ENCODE measurements around the gene ANKRD16. TPM values are rescaled to one million over a fixed set of nuclear protein-coding genes. Genes with fewer than 3 reads are reported as not detected.

The ANKRD16 gene
- total RNA-seq, 8 experiments from 2014 or later: 3.6 to 11.4 (median 6.4) TPM

- 85 to 100% (median 100%) methylated on average over 1 to 7 of the region's 8 CpGs; no CpG with 5 or more reads in 2 of the 10 experiments for WGBS, 10 experiments
- Histone ChIP-seq H3K27ac (no peak overlapping the region), H3K4me1 (replicated peaks in 1 of 2) (no peaks in the 10 kb centered on the region), H3K4me3 (no peak overlapping the region)
- in situ Hi-C loops (cut with MboI; ENCODE audit: low pct_unique_long_range_greater_than_20kb in 2 of 9, low sequenced_read_pairs in 9 of 9, unreplicated experiment in 9 of 9): no loop called here
- ATAC-seq (replicated peaks in 6 of 8): no peak
Observed at GRCh38 chr10:5897504-5897903, 7.8 kb upstream of the ANKRD16 start.

GRCh38 chr10:5897053-5897340, 7.3 kb upstream of the ANKRD16 start:
- H3K4me1 ChIP-seq (replicated peaks in 1 of 2): no peaks in the 10 kb centered on the region
- WGBS, 10 experiments: 0 to 100% (median 97%) methylated on average over 1 to 3 of the region's 4 CpGs; no CpG with 5 or more reads in 2 of the 10 experiments
- in situ Hi-C loops (cut with MboI; ENCODE audit: low pct_unique_long_range_greater_than_20kb in 2 of 9, low sequenced_read_pairs in 9 of 9, unreplicated experiment in 9 of 9): no loop called here
- H3K27ac ChIP-seq: no peak overlapping the region
- no peak overlapping the region for H3K4me3 ChIP-seq
- no peak for ATAC-seq (replicated peaks in 6 of 8)

GRCh38 chr10:5896208-5897052, 6.7 kb upstream of the ANKRD16 start:
- in situ Hi-C loops (cut with MboI; ENCODE audit: low pct_unique_long_range_greater_than_20kb in 2 of 9, low sequenced_read_pairs in 9 of 9, unreplicated experiment in 9 of 9): no loop called here
- 62 to 100% (median 100%) methylated on average over 1 to 3 of the region's 5 CpGs; no CpG with 5 or more reads in 2 of the 10 experiments for WGBS, 10 experiments
- Histone ChIP-seq H3K4me1 (replicated peaks in 1 of 2) (no peaks in the 10 kb centered on the region), H3K27ac (no peak overlapping the region), H3K4me3 (no peak overlapping the region)
- no peak for ATAC-seq (replicated peaks in 6 of 8)

- Histone ChIP-seq H3K4me1 (replicated peaks in 1 of 2) (peaks cover 4 to 5% of the 10 kb centered on the region in 2 donors), H3K4me3 (no peak overlapping the region), H3K27ac (no peak overlapping the region)
- no peak for ATAC-seq (replicated peaks in 6 of 8)
- in situ Hi-C loops (cut with MboI; ENCODE audit: low pct_unique_long_range_greater_than_20kb in 2 of 9, low sequenced_read_pairs in 9 of 9, unreplicated experiment in 9 of 9): no loop called here
- WGBS, 10 experiments: 70 to 100% (median 98%) methylated on average over 1 to 5 of the region's 9 CpGs; no CpG with 5 or more reads in 2 of the 10 experiments
Observed at GRCh38 chr10:5895804-5896203, 6.1 kb upstream of the ANKRD16 start.

GRCh38 chr10:5895365-5895764, 5.7 kb upstream of the ANKRD16 start:
- in situ Hi-C loops (cut with MboI; ENCODE audit: low pct_unique_long_range_greater_than_20kb in 2 of 9, low sequenced_read_pairs in 9 of 9, unreplicated experiment in 9 of 9): no loop called here
- peaks cover 4 to 6% of the 10 kb centered on the region in 2 donors for H3K4me1 ChIP-seq (replicated peaks in 1 of 2)
- ATAC-seq (replicated peaks in 6 of 8): no peak
- WGBS, 10 experiments: 0 to 93% (median 80%) methylated on average over 1 to 3 of the region's 3 CpGs; no CpG with 5 or more reads in 3 of the 10 experiments
- H3K27ac ChIP-seq: no peak overlapping the region
- no peak overlapping the region for H3K4me3 ChIP-seq

GRCh38 chr10:5894873-5895272, 5.2 kb upstream of the ANKRD16 start:
- 90 to 100% (median 96%) methylated on average over 3 to 8 of the region's 8 CpGs; no CpG with 5 or more reads in 2 of the 10 experiments for WGBS, 10 experiments
- in situ Hi-C loops (cut with MboI; ENCODE audit: low pct_unique_long_range_greater_than_20kb in 2 of 9, low sequenced_read_pairs in 9 of 9, unreplicated experiment in 9 of 9): no loop called here
- no peak for ATAC-seq (replicated peaks in 6 of 8)
- no peak overlapping the region for H3K27ac ChIP-seq
- peaks cover 4 to 6% of the 10 kb centered on the region in 2 donors for H3K4me1 ChIP-seq (replicated peaks in 1 of 2)
- no peak overlapping the region for H3K4me3 ChIP-seq

- 47 to 100% (median 94%) methylated on average over 1 to 4 of the region's 4 CpGs; no CpG with 5 or more reads in 2 of the 10 experiments for WGBS, 10 experiments
- in situ Hi-C loops (cut with MboI; ENCODE audit: low pct_unique_long_range_greater_than_20kb in 2 of 9, low sequenced_read_pairs in 9 of 9, unreplicated experiment in 9 of 9): no loop called here
Observed at GRCh38 chr10:5894403-5894802, 4.7 kb upstream of the ANKRD16 start.

GRCh38 chr10:5893321-5893720, 3.6 kb upstream of the ANKRD16 start:
- Histone ChIP-seq H3K27ac (no peak overlapping the region), H3K4me1 (replicated peaks in 1 of 2) (peaks cover 5 to 8% of the 10 kb centered on the region in 2 donors), H3K4me3 (no peak overlapping the region)
- WGBS, 10 experiments: 58 to 100% (median 94%) methylated on average over 1 to 2 of the region's 2 CpGs
- in situ Hi-C loops (cut with MboI; ENCODE audit: low pct_unique_long_range_greater_than_20kb in 2 of 9, low sequenced_read_pairs in 9 of 9, unreplicated experiment in 9 of 9): no loop called here
- no peak for ATAC-seq (replicated peaks in 6 of 8)

More at GRCh38 chr10:5894403-5894802, 4.7 kb upstream of the ANKRD16 start:
- Histone ChIP-seq H3K4me3 (no peak overlapping the region), H3K4me1 (replicated peaks in 1 of 2) (peaks cover 4 to 6% of the 10 kb centered on the region in 2 donors), H3K27ac (no peak overlapping the region)
- no peak for ATAC-seq (replicated peaks in 6 of 8)

- peaks cover 11 to 13% of the 10 kb centered on the region in 2 donors for H3K4me1 ChIP-seq (replicated peaks in 1 of 2)
- WGBS, 10 experiments: 67 to 100% (median 94%) methylated on average over 1 to 6 of the region's 8 CpGs; no CpG with 5 or more reads in 1 of the 10 experiments
- H3K27ac ChIP-seq: no peak overlapping the region
- H3K4me3 ChIP-seq: no peak overlapping the region
- in situ Hi-C loops (cut with MboI; ENCODE audit: low pct_unique_long_range_greater_than_20kb in 2 of 9, low sequenced_read_pairs in 9 of 9, unreplicated experiment in 9 of 9): no loop called here
- ATAC-seq (replicated peaks in 6 of 8): no peak
Observed at GRCh38 chr10:5892007-5892406, 2.3 kb upstream of the ANKRD16 start.

- peaks cover 11 to 13% of the 10 kb centered on the region in 2 donors for H3K4me1 ChIP-seq (replicated peaks in 1 of 2)
- 30 to 96% (median 72%) methylated on average over 2 to 7 of the region's 7 CpGs; no CpG with 5 or more reads in 1 of the 10 experiments for WGBS, 10 experiments
- in situ Hi-C loops (cut with MboI; ENCODE audit: low pct_unique_long_range_greater_than_20kb in 2 of 9, low sequenced_read_pairs in 9 of 9, unreplicated experiment in 9 of 9): no loop called here
- peak overlapping the region; percentile 61 to 88 (median 83) for H3K4me3 ChIP-seq
- no peak overlapping the region for H3K27ac ChIP-seq
- ATAC-seq (replicated peaks in 6 of 8): no peak
Observed at GRCh38 chr10:5891009-5891408, 1.3 kb upstream of the ANKRD16 start.

- WGBS, 10 experiments: 0 to 20% (median 0%) methylated on average over 1 to 6 of the region's 40 CpGs; no CpG with 5 or more reads in 4 of the 10 experiments
- H3K4me3 ChIP-seq: peak overlapping the region; percentile 61 to 88 (median 83)
- peaks cover 11 to 13% of the 10 kb centered on the region in 2 donors for H3K4me1 ChIP-seq (replicated peaks in 1 of 2)
- peak overlapping the region; percentile 47 to 81 for H3K27ac ChIP-seq
- in situ Hi-C loops (cut with MboI; ENCODE audit: low pct_unique_long_range_greater_than_20kb in 2 of 9, low sequenced_read_pairs in 9 of 9, unreplicated experiment in 9 of 9): no loop called here
- peak in 5 of 8 experiments; percentile 0 to 6 (median 1) for ATAC-seq (replicated peaks in 6 of 8)
Observed at GRCh38 chr10:5890452-5890915, 791 bp upstream of the ANKRD16 start.

- in situ Hi-C loops (cut with MboI; ENCODE audit: low pct_unique_long_range_greater_than_20kb in 2 of 9, low sequenced_read_pairs in 9 of 9, unreplicated experiment in 9 of 9): no loop called here
- Histone ChIP-seq H3K4me1 (replicated peaks in 1 of 2) (peaks cover 11 to 13% of the 10 kb centered on the region in 2 donors), H3K4me3 (peak overlapping the region; percentile 61 to 88 (median 83)), H3K27ac (peak overlapping the region; percentile 39 to 75)
- WGBS, 10 experiments: 0 to 6% (median 0%) methylated on average over 1 to 13 of the region's 80 CpGs; no CpG with 5 or more reads in 2 of the 10 experiments
- peak; percentile 10 to 32 (median 24) for ATAC-seq (replicated peaks in 6 of 8)
Observed at GRCh38 chr10:5888843-5889623, 660 bp downstream of the ANKRD16 start.

GRCh38 chr10:5888351-5888750, 1.3 kb downstream of the ANKRD16 start:
- ATAC-seq (replicated peaks in 6 of 8): no peak
- WGBS, 10 experiments: 4 to 53% (median 26%) methylated on average over 3 to 10 of the region's 10 CpGs; no CpG with 5 or more reads in 1 of the 10 experiments
- Histone ChIP-seq H3K27ac (no peak overlapping the region), H3K4me3 (peak overlapping the region; percentile 61 to 88 (median 83)), H3K4me1 (replicated peaks in 1 of 2) (peaks cover 11 to 13% of the 10 kb centered on the region in 2 donors)
- in situ Hi-C loops (cut with MboI; ENCODE audit: low pct_unique_long_range_greater_than_20kb in 2 of 9, low sequenced_read_pairs in 9 of 9, unreplicated experiment in 9 of 9): no loop called here

Data from motor neuron (in vitro differentiated cells).